Germinal center (tissue), 1 donor: Measurements from ENCODE around the gene RHBDD2.
"Not testable (repeated sequence)": the region's sequence is repeated elsewhere in the genome, so short reads cannot be mapped to it uniquely, and the experiment has no call there.

Experiments used
- DNase-seq: peaks from one replicate; pipeline ENCODE4 v3.0.0; 2012; ENCODE audit warnings: mixed read lengths, low spot score

Gene RHBDD2

DNA sequence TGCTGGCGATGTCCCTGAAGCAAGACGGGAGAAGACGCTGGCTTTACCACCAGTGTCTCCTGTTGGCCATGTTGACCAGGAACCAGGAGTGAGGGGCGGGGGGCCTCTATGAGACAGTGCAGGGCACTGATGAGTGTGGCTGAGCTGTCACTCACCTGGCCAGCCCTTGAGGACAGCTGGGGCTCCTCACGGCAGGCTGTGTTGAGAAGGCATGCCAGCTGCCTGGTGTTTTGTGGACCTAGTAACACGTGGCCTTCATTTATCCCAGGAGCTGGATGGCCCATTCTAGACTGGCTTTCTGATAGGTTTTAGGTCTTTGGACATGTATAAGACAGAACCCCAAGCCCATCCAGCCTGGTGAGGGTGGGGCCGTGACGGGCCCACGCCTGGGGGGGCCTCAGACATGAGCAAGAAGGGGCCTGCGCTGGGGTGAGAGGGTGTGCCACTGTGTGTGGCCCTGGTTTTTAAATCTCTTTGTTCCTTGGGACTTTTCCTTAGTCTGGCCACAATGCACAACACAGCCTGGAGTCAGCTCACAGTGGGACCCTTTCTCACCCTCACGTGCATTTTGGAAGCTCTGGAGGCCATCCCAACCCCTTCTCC lies 10.5 kb downstream of the RHBDD2 start:
- no peak for DNase-seq

DNA sequence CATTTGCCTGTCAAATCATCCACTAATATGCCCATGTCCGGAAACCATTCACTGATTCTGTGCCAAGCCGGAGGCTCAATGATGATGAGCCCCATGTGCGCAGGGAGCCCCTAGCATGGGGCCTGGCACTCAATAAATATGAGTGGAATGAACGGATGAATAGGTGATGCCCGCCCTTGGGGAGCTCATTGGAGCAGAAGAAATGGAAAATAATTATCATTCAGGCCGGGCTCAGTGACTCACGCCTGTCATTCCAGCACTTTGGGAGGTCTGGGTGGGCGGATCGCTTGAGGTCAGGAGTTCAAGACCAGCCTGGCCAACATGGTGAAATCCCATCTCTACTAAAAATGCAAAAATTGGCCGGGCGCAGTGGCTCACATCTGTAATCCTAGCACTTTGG lies 11.0 kb downstream of the RHBDD2 start:
- DNase-seq = no peak

- not testable (repeated sequence) for DNase-seq
Measured at GRCh38 chr7:75891237-75891636, 12.4 kb downstream of the RHBDD2 start.

- no peak for DNase-seq
Measured at GRCh38 chr7:75891815-75892411, 13.1 kb downstream of the RHBDD2 start.

- DNase-seq = no peak
Measured at GRCh38 chr7:75892634-75893272, 13.9 kb downstream of the RHBDD2 start.

DNA sequence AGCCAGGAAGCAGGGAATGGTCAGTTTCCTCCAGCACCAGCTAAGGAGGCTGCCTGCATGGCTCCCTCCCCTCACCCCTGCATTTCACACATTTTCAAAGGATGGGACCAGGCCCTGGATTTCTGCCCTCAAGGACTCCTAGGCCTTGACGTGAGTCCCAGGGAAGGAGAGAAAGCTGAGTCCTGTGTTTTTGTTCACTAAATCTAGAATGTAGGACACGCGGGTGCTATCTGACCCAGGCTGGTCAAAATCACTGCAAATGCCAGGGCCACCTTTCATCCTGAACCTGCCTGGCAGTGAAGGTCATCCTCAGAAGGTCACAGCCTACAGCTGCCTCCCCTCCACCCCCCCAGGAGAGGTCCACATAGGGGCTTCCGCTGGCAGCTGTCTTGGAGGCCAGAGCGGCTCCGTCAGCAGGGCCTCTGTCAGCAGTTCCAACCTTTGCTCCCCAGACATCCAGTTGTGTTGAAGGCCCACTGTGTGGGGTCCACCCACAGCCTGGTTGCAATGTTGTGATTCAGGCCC lies 18.0 kb downstream of the RHBDD2 start:
- DNase-seq = no peak

- no peak for DNase-seq
Measured at GRCh38 chr7:75900617-75901315, 21.9 kb downstream of the RHBDD2 start.

DNA sequence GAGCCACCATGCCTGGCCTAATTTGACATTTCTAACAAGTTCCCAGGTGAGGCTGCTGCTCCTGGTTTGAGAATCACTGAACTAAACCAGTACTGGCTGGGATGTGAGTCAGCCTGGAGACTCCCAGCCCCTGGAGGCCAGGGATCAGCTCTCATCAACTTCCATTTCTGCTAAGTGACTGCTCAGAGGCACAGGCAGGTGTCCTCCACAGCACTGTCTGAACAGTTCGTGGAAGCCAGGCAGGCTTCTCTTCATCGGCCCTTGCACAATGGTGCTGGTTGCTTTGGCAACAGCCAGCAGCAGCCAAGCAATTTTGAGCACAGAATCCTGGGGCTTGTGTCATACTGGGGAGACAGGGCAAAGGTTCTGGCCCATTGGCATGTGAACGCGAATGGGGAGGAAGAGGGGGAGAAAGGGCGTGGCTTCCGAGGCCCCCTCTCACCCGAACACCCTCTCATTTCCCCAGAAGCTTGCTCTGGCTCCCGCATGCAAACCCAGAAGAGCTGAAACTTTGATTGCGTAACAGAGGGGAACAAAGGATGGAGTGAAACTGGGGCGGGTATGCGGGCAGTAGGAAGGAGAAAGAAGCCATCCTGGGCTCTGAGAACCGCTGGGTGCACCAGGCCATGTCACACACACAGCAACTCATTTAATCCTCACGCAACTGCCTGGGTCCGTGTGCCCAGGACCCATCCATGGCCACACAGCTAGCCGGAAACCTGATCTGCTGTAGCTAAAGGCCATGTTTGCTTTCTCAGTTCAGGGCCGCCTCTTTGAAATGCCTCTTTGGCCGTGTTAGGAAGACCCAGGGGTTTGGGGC lies 27.2 kb downstream of the RHBDD2 start:
- DNase-seq = no peak

GRCh38 chr7:75906991-75907667 lies 28.3 kb downstream of the RHBDD2 start:
- no peak for DNase-seq

DNA sequence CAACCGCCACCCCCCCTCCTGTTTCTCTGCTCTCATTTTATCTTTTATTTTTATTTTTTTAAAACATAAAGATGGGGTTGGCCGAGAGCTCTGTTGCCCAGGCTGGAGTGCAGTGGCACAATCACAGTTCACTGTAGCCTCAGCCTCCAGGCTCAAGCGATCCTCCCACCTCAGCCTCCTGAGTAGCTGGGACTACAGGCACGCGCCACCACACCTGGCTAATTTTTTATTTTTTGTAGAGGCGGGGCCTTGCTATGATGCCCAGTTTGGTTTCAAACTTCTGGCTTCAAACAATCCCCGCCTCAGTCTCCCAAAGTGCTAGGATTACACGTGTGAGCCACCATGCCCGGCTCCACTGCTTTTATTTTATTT lies 28.8 kb downstream of the RHBDD2 start:
- DNase-seq = not testable (repeated sequence)

GRCh38 chr7:75909521-75910132 lies 30.8 kb downstream of the RHBDD2 start:
- DNase-seq = no peak

- DNase-seq = not testable (repeated sequence)
Measured at GRCh38 chr7:75911186-75911585, 32.4 kb downstream of the RHBDD2 start.

- DNase-seq = no peak
Measured at GRCh38 chr7:75913437-75913836, 34.6 kb downstream of the RHBDD2 start.

- no peak for DNase-seq
Measured at GRCh38 chr7:75914169-75914654, 35.4 kb downstream of the RHBDD2 start.

DNA sequence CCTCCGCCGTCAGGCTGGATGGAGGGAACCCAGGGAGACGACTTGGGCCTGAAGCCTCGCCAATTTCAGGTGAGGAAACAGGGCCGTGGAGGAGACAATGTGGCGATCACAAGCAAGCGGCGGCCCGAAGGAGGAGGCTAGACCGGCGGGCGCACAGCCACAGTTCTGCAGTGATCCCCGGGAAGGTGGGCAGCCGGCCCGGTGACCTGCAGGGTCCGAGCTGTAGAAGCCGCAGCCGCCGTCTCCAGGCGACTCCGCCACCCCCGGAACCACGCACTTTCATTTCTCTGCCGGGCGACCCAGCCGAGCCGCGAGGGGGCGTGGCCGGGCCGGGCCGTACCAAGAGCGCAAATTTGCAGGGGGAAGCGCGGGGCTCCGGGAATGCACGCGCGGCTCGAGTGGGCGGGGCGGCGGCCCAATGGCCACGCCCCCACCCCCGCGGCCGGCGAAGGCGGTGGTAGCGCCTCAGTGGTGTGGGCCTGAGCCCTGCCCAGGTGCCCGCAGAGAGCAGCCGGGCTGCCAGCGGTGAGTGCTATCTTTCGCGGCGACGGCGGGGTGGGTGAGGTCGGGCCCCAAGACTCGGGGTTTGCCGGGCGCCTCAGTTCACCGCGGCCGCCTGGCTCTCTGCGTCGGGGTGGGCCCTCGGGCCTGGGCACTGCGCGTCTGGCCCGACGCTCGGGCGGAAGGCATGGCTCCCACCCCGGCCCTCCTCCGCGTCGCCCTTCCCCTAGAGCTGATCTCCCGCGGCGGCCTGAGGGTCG lies 36.0 kb downstream of the RHBDD2 start, which contains the start of gene POR:
POR (plus strand) TSS at position 501 of the 761 bp plus-strand sequence. CDS start 38,847 bp downstream, outside the sequence.
- DNase-seq = peak; percentile 96

- peak; percentile 21 for DNase-seq
Measured at GRCh38 chr7:75915416-75916156, 36.8 kb downstream of the RHBDD2 start.

DNA sequence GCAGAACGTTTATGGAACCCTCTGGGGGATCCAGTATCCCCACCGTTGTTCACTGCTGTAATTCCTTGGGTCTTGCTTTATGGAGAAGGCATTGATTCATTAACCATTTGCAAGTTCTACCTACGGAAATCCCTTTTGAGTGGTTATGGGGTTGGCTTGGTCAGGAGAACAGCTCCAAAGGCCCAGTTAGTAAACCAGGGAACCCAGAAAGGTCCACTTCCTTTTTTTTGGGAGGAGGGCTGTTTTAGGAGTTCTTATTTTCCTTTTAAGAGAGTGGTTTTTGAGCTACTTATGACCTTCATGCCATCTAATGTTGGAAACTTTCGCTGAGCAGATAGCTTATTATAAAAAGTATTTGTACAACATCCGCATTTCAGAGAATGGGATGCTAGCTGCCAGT lies 37.4 kb downstream of the RHBDD2 start:
- DNase-seq = no peak

- DNase-seq = no peak
Measured at GRCh38 chr7:75916685-75917634, 38.1 kb downstream of the RHBDD2 start.
